LNCAP (cell line): ENCODE results near the gene UTRN.

ENCODE experiments used
- TF ChIP-seq, protein P1 (sequence below): fragments of 450-650 bp; IDR thresholded peaks from 2 replicates; pipeline ENCODE4 v1.5.1; 2017; ENCODE audit warnings: mild to moderate bottlenecking

The UTRN gene

DNA sequence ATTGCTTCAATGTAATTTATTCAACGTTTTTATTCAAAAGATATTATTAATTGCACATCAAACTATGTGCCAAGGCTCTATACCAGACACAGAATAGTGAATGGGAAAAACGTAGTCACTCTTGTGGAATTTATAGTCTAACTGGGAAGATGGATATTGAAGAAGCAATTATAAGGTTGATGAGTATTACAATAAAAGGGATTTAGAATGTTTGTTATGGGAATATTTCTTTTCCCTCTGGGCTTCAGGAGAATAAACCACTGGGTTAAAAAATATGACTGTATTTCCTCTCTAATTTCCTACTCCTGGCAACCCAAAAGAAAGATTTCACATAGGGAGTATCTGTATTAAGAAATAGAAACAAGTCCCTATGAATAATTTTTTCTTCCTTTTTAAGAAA lies 25.1 kb upstream of the UTRN start:
- TF ChIP-seq, protein P1, sequence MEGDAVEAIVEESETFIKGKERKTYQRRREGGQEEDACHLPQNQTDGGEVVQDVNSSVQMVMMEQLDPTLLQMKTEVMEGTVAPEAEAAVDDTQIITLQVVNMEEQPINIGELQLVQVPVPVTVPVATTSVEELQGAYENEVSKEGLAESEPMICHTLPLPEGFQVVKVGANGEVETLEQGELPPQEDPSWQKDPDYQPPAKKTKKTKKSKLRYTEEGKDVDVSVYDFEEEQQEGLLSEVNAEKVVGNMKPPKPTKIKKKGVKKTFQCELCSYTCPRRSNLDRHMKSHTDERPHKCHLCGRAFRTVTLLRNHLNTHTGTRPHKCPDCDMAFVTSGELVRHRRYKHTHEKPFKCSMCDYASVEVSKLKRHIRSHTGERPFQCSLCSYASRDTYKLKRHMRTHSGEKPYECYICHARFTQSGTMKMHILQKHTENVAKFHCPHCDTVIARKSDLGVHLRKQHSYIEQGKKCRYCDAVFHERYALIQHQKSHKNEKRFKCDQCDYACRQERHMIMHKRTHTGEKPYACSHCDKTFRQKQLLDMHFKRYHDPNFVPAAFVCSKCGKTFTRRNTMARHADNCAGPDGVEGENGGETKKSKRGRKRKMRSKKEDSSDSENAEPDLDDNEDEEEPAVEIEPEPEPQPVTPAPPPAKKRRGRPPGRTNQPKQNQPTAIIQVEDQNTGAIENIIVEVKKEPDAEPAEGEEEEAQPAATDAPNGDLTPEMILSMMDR = no peak

DNA sequence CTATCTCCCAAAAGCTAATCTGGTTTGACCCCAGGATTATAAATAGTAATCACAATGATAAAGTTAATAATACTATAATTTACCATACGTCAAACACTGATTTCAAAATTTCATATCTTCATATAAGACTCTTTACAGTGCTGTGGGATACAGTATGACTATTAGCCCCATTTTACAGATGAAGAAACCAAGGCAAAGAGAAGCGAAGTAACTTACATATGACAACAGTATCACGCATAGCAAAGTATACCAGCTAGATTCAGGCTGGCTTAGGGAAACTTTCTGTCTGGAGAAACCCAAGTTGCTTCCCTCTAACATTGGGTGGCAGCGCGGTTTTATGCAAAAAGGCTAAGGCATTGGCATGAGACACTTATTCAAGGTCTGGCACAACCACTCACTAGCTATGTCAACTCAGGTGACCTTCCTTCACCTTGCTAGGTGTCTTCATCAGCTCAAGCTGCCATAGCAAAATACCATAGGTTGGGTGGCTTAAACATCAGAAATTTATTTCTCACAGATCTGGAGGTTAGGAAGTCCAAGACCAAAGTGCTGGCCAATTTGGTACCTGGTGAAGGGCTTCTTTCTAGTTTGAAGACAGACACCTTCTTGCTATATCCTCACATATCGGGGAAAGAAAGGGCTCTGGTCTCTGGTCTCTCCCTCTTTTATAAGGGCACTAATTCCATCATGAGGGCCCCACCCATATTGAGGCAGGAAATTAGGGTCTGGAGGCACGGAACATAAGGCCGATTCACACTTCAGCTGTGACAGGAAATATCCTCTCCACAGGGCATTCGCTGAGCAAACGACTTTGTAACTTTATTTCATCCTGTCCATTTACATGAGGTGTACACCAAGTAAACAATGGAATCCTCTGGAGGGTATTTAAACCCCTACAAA lies 22.4 kb upstream of the UTRN start:
- TF ChIP-seq, protein P1 = no peak

DNA sequence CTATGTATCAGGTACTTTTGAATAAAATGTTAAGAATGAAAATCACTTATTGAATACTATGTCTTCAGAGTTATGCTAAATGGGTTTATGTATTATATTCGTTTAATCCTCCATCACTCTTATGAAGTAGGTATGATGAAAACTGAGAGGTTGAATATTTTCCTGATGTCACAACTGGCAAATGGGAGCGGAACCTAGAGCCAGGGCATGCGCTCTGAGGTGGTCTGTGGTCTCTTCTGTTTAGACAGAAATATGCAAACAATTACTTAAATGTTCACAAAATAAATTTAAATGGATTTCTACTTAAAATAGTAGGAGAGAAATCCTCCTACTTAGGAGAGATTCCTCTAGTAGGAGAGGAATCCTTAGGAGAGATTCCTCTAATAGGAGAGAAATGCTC lies 21.3 kb upstream of the UTRN start:
- TF ChIP-seq, protein P1 = no peak

DNA sequence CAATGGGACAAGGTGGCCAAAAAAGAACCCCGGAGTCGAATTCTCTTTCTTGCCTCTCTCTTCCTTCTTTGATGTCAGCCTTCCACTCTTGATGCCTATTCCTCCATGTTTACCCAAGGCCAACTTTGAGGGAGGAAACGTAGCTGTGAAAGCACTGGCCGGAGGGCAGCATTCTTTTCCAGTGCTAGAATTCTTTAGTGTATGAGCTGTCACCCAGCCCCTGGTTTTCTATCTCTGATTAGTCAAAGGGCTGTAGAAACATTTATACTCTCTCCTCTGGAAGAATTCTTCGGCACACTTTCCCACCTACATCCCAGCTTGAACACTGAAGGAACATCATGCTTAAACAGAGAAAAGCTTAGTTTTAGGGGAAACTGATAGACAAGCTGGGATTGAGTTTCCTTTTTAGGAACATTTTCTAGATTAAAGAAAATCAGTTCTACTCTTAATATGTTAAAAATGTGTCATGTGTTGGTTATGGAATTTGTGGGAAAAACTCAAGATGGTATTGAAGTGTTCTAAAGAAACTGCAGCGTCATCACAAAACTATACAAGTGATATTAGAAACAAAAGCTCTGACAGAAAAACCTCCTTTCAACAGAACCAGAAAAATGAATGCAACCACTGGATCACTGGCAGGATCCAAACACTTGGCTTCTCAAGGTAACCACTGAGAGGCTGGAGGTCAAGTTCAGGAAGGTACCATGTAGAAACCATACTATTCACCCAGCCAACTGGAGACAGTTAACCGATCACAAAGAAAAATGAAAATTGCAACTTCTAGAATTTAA lies 20.7 kb upstream of the UTRN start:
- TF ChIP-seq, protein P1 = no peak

DNA sequence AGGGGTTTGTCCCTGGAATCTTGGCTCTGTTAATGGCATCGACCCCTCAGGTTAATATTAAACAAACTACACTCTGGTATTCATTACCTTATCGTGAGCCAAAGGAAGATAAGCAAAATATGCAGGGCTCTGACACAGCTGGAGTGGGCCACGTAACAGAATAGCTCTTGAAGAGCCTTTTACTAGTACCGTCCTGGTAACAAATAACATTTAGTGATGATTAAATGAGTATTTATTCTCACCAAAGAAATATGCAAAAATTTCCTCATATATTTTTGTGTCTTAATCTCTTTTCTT lies 20.1 kb upstream of the UTRN start:
- TF ChIP-seq, protein P1 = no peak

DNA sequence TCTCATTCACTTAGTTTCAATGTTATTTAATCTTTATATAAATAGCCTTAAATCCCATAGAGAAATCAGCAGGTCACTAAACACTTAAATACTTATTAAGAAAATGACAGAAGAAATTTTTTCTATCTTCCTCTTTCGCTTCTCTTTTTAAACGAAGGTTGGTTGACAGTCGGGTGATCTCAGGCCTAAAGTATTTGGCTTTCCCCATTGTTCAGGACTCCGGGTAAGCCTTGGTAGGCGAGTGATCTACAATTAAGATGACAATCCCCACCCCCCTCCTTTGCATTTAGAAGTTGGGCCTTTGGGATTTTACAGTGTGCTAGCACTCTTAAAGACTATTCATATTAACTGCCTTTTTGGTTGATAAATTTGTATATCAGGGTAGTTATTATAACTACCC lies 19.7 kb upstream of the UTRN start:
- TF ChIP-seq, protein P1 = no peak

DNA sequence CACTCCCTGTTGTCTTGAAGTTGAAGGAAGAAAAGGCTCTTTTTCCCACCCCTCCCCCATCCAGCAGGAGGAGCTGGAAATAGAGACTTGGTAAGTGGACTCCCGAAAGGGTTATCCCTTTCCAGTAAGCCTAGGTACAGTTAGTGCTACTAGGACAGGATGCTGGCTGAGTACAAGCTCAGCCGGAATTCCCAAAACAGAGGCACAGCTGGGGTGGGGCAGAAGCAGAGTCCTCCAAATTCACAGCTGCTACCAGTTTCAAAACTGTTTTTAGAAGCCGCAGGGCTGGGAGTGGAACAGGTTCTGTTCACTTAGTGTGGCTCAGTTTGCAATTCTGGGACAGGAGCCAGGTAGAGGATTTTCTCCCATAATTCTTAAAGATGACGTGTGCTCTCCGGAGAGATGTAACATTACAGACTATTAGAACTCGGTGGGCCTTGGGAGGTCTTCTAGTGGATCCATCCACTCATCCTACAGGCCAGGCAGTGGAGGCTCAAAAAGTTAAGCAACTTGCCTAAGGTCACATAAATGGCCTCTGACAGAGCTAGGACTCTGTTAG lies 19.0 kb upstream of the UTRN start:
- TF ChIP-seq, protein P1 = no peak
